Measurements from ENCODE around the gene JOSD1.

JOSD1 gene

DNA sequence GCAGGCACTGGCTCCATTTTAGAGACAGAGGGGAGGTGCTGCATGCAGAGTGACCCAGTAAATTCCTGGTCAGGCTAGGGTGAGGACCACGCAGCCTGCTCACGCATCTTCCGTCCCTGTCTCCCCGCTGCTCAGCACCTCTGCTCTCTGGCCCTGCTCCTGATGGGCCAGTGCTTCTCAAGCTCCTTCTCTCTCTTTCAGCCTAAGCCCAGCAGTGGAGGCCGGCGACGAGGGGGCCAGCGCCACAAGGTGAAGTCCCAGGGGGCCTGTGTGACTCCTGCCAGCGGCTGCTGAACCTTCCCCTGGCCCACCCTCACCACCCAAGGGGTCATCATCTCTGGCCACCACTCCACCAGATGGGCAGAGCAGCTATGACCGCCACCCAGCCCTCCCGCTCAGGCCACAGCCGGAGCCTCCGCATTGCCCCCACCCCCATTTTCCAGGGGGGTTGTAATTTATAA, 29.7 kb upstream of the JOSD1 start:
- H3K9me3 ChIP-seq (replicated peaks in 1 of 11), result no peaks in the 10 kb centered on the region
- TF ChIP-seq Cebpa-rat (IDR thresholded peaks at IDR 0.05), result no peak
- H3K4me2 ChIP-seq, result no peak overlapping the region
- peak overlapping the region in 3 of 11 experiments; percentile 1 to 41 (median 33); a peak in 2 of 22 replicates for H3K9ac ChIP-seq
- H3K27me3 ChIP-seq, result no peaks in the 10 kb centered on the region
- no peak overlapping the region; a peak in 1 of 22 replicates for H3K27ac ChIP-seq
- H4K20me1 ChIP-seq, result peaks cover 49 to 100% (median 88%) of the 10 kb centered on the region in 11 experiments; a peak in 21 of 22 replicates
- peaks cover 10 to 77% (median 63%) of the 10 kb centered on the region in 10 experiments; a peak in 19 of 20 replicates for H3K4me1 ChIP-seq
- peaks cover 83 to 100% (median 98%) of the 10 kb centered on the region in 11 experiments for H3K36me3 ChIP-seq
- H3K4me3 ChIP-seq, result no peak overlapping the region

DNA sequence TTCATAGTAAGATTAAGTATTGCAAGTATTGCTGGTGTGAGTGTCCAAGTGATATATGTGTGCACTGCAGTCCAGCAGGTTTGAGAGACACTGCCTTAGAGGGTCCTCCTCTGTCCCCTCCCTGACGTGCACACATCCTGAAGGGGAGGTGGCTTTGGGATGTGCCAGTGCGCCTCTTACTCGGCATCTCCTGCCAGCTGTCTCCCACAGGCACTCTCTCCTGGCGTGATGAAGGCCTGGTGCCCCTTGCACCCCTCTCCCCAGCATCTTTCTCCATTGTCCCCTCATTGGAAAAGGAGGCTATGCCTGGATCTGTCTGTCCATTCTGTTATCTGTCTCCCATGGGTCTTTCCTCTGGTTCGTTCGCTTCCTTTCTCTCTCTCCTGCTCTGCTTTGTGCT, 29.2 kb upstream of the JOSD1 start:
- TF ChIP-seq Cebpa-rat (IDR thresholded peaks at IDR 0.05), result no peak
- Histone ChIP-seq H3K4me1 (peaks cover 9 to 73% (median 60%) of the 10 kb centered on the region in 10 experiments; a peak in 19 of 20 replicates), H3K9ac (peak overlapping the region in 3 of 11 experiments; percentile 1 to 41 (median 33); a peak in 3 of 22 replicates), H3K9me3 (replicated peaks in 1 of 11) (no peaks in the 10 kb centered on the region), H3K4me3 (no peak overlapping the region), H3K4me2 (no peak overlapping the region; a peak in 1 of 22 replicates), H4K20me1 (peaks cover 44 to 100% (median 84%) of the 10 kb centered on the region in 11 experiments; a peak in 21 of 22 replicates), H3K27ac (no peak overlapping the region; a peak in 1 of 22 replicates), H3K27me3 (no peaks in the 10 kb centered on the region), H3K36me3 (peaks cover 82 to 100% (median 97%) of the 10 kb centered on the region in 11 experiments)

- Histone ChIP-seq H3K9ac (peak overlapping the region in 6 of 11 experiments; percentile 1 to 31 (median 11); a peak in 6 of 22 replicates), H3K4me3 (no peak overlapping the region), H3K4me1 (peaks cover 9 to 65% (median 52%) of the 10 kb centered on the region in 10 experiments; a peak in 19 of 20 replicates), H3K27ac (peak overlapping the region in 2 of 11 experiments; percentile 0 to 28; a peak in 1 of 22 replicates), H3K9me3 (replicated peaks in 1 of 11) (no peaks in the 10 kb centered on the region), H3K36me3 (peaks cover 82 to 100% (median 97%) of the 10 kb centered on the region in 11 experiments), H3K27me3 (no peaks in the 10 kb centered on the region), H3K4me2 (peak overlapping the region in 10 of 11 experiments; percentile 1 to 93 (median 81); a peak in 19 of 22 replicates), H4K20me1 (peaks cover 37 to 97% (median 76%) of the 10 kb centered on the region in 11 experiments; a peak in 21 of 22 replicates)
- no peak for TF ChIP-seq Cebpa-rat (IDR thresholded peaks at IDR 0.05)
Observed at GRCh38 chr22:38728871-38729796, 28.4 kb upstream of the JOSD1 start.

DNA sequence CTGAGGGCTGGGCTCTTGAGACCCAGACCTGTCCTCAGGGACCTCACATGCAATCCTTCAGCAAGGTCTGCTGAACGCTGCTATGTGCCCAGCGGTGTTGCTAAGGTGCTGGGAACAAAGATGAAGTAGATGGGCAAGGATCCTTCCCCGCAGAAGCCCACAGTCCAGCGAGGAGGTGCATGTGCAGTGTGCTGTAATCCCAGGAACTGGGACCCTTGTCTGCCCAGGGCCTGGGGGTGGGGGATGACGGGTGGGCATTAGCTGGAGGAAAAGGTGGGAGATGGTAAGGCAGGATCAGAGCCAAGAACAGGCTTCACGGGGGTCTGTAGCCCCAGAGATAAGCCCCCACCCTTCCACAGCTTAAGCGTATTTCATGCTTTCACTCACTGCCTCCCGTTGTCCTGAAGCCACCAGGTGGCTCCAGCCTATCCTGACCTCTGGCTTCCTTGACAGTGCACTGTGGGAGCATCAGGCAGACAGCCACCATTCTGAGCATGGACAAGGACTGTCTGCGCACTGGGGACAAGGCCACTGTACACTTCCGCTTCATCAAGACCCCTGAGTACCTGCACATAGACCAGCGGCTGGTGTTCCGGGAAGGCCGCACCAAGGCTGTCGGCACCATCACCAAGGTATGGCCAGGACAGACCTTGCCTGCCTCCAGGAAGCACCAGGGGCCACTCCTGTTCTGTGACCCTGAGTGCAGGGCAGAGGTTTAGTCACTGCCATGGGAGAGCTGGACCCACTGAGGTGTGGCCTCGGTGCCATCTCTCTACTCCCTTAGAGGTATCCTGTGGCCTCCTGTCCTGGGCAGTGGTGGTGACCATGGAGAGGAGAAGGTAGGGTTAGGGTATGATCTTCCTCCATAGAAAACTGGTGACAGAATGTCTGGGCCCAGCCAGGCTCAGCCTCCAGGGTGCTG, 27.0 kb upstream of the JOSD1 start:
- H4K20me1 ChIP-seq, result peaks cover 27 to 94% (median 64%) of the 10 kb centered on the region in 11 experiments; a peak in 21 of 22 replicates
- peaks cover 5 to 54% (median 45%) of the 10 kb centered on the region in 10 experiments; a peak in 19 of 20 replicates for H3K4me1 ChIP-seq
- TF ChIP-seq Cebpa-rat (IDR thresholded peaks at IDR 0.05), result no peak
- H3K36me3 ChIP-seq, result peaks cover 86 to 100% (median 98%) of the 10 kb centered on the region in 11 experiments
- H3K4me2 ChIP-seq, result peak overlapping the region; percentile 22 to 93 (median 81); a peak in 18 of 22 replicates
- H3K27ac ChIP-seq, result peak overlapping the region in 8 of 11 experiments; percentile 4 to 71 (median 38); a peak in 12 of 22 replicates
- no peaks in the 10 kb centered on the region for H3K9me3 ChIP-seq (replicated peaks in 1 of 11)
- H3K27me3 ChIP-seq, result no peaks in the 10 kb centered on the region
- peak overlapping the region in 1 of 10 experiments; percentile 36; a peak in 1 of 20 replicates for H3K4me3 ChIP-seq
- peak overlapping the region in 6 of 11 experiments; percentile 6 to 58 (median 42); a peak in 10 of 22 replicates for H3K9ac ChIP-seq

- peak overlapping the region in 1 of 10 experiments; percentile 36; a peak in 2 of 20 replicates for H3K4me3 ChIP-seq
- no peaks in the 10 kb centered on the region for H3K9me3 ChIP-seq (replicated peaks in 1 of 11)
Observed at GRCh38 chr22:38727123-38727522, 26.4 kb upstream of the JOSD1 start.

DNA sequence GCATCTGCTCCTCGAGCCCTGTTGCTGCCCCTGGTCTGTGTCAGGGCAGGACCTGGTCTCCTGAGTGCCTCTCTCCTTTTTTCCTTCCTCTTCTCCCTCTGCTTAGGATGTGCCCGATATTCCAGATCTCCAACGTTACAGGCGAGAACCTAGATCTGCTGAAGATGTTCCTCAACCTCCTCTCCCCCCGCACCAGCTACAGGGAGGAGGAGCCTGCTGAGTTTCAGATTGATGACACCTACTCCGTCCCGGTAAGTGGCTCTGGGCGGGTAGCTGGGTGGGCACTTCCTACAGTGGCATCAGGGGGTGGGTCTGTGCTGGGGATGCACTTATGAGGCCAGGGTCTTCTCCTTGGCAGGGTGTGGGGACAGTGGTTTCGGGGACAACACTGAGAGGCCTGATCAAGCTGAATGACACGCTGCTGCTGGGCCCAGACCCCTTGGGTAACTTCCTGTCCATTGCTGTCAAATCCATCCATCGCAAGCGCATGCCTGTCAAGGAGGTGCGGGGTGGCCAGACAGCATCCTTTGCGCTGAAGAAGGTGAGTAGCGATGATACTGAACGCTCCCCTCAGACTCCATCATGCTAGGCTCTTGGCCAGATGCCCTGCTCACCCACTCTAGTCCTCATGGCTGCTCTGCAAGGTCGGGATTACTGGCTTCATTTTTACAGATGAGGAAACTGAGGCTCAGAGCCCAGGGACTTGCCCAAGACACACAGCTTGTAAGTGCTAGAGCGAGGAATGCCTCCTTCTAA, 25.3 kb upstream of the JOSD1 start:
- peak overlapping the region in 9 of 11 experiments; percentile 54 to 93 (median 81); a peak in 18 of 22 replicates for H3K4me2 ChIP-seq
- peak overlapping the region in 3 of 11 experiments; percentile 58 to 71 (median 68); a peak in 2 of 22 replicates for H3K27ac ChIP-seq
- no peak for TF ChIP-seq Cebpa-rat (IDR thresholded peaks at IDR 0.05)
- H3K4me1 ChIP-seq, result peaks cover 5 to 54% (median 45%) of the 10 kb centered on the region in 10 experiments; a peak in 19 of 20 replicates
- H3K9ac ChIP-seq, result no peak overlapping the region; a peak in 1 of 22 replicates
- peaks cover 94 to 100% (median 98%) of the 10 kb centered on the region in 11 experiments for H3K36me3 ChIP-seq
- H4K20me1 ChIP-seq, result peaks cover 18 to 80% (median 53%) of the 10 kb centered on the region in 11 experiments; a peak in 20 of 22 replicates
- H3K9me3 ChIP-seq (replicated peaks in 1 of 11), result no peaks in the 10 kb centered on the region
- H3K27me3 ChIP-seq, result no peaks in the 10 kb centered on the region
- H3K4me3 ChIP-seq, result no peak overlapping the region

More at GRCh38 chr22:38727123-38727522, 26.4 kb upstream of the JOSD1 start:
- H3K27ac ChIP-seq, result peak overlapping the region in 9 of 11 experiments; percentile 4 to 71 (median 54); a peak in 16 of 22 replicates
- no peak for TF ChIP-seq Cebpa-rat (IDR thresholded peaks at IDR 0.05)
- H3K27me3 ChIP-seq, result no peaks in the 10 kb centered on the region
- peaks cover 5 to 54% (median 45%) of the 10 kb centered on the region in 10 experiments; a peak in 19 of 20 replicates for H3K4me1 ChIP-seq
- H3K36me3 ChIP-seq, result peaks cover 93 to 100% (median 98%) of the 10 kb centered on the region in 11 experiments
- peaks cover 21 to 90% (median 57%) of the 10 kb centered on the region in 11 experiments; a peak in 20 of 22 replicates for H4K20me1 ChIP-seq
- H3K9ac ChIP-seq, result peak overlapping the region in 7 of 11 experiments; percentile 6 to 58 (median 33); a peak in 12 of 22 replicates
- peak overlapping the region; percentile 22 to 93 (median 81); a peak in 20 of 22 replicates for H3K4me2 ChIP-seq

GRCh38 chr22:38724926-38725571, 24.3 kb upstream of the JOSD1 start:
- Histone ChIP-seq H3K9me3 (replicated peaks in 1 of 11) (no peaks in the 10 kb centered on the region), H3K27me3 (no peaks in the 10 kb centered on the region), H4K20me1 (peaks cover 25 to 70% (median 48%) of the 10 kb centered on the region in 11 experiments; a peak in 20 of 22 replicates), H3K4me2 (no peak overlapping the region), H3K4me1 (peaks cover 5 to 49% (median 43%) of the 10 kb centered on the region in 10 experiments; a peak in 19 of 20 replicates), H3K4me3 (no peak overlapping the region), H3K9ac (no peak overlapping the region), H3K36me3 (peaks cover 94 to 100% (median 96%) of the 10 kb centered on the region in 11 experiments), H3K27ac (no peak overlapping the region)
- TF ChIP-seq Cebpa-rat (IDR thresholded peaks at IDR 0.05), result no peak

All from BLaER1 treated with 17β-estradiol and CSF1 and Interleukin-3, amounts not matched to agents 10 nM and 100 nM (cell line).